IMR-90 (cell line): Measurements from ENCODE around the gene PSMB3. TPM values are rescaled to one million over a fixed set of nuclear protein-coding genes. Genes with fewer than 3 reads are reported as not detected.

ENCODE experiments used
- ATAC-seq: fragments of 200-7000 bp; cut with Tn5 transposase; 2 replicates; pipeline ENCODE4 v1.9.1; 2020; ENCODE audit warnings: low read depth, mild to moderate bottlenecking, moderate library complexity
- BruUV-seq: library from RNA; stranded (reverse); fragments of 400-500 nt; replicated peaks from 2 replicates; lab custom pipeline; 2021; lab: Mats Ljungman, UMichigan
- CTCF ChIA-PET: fragments of 300-600 bp; formaldehyde crosslinking; extraction: SDS; loops from one replicate; lab custom pipeline; 2021; ENCODE audit warnings: antibody characterized with exemption; lab: Yijun Ruan, JAX
- POLR2A ChIA-PET: fragments of 300-600 bp; sonication (Branson Sonifier 250); formaldehyde crosslinking; loops from one replicate; lab custom pipeline; 2022; ENCODE audit warnings: antibody characterized with exemption; ENCODE audit not compliant: unreplicated experiment; lab: Charles Lee
- DNase-seq: peaks from one replicate; pipeline ENCODE4 v3.0.0; 2013
- H2AFZ ChIP-seq: replicated peaks from 2 replicates; pipeline ENCODE3; 2013; ENCODE audit warnings: low read length, mild to moderate bottlenecking; ENCODE audit not compliant: poor library complexity
- H2AK5ac ChIP-seq: 2 replicates; pipeline ENCODE4 v1.6.1; 2013; ENCODE audit warnings: low read depth, low read length, inconsistent platforms
- H2AK9ac ChIP-seq: replicated peaks from 2 replicates; pipeline ENCODE3; 2013; ENCODE audit warnings: mild to moderate bottlenecking, low read depth, low read length, moderate library complexity; ENCODE audit not compliant: poor library complexity
- H2BK120ac ChIP-seq: 2 replicates; pipeline ENCODE4 v1.6.1; 2013; ENCODE audit warnings: low read depth, low read length, inconsistent platforms
- H2BK15ac ChIP-seq: 3 replicates; pipeline ENCODE4 v1.6.1; 2013; ENCODE audit warnings: low read depth, low read length, inconsistent platforms
- H2BK20ac ChIP-seq: 2 replicates; pipeline ENCODE4 v1.6.1; 2013; ENCODE audit warnings: low read depth, mild to moderate bottlenecking, inconsistent platforms, low read length, moderate library complexity
- H2BK5ac ChIP-seq: 2 replicates; pipeline ENCODE4 v1.6.1; 2013; ENCODE audit warnings: mild to moderate bottlenecking, low read depth, low read length, inconsistent platforms; ENCODE audit not compliant: poor library complexity, severe bottlenecking
- H3K14ac ChIP-seq: replicated peaks from 2 replicates; pipeline ENCODE4 v1.6.1; 2013; ENCODE audit warnings: low read depth, low read length, inconsistent platforms
- H3K18ac ChIP-seq: 2 replicates; pipeline ENCODE4 v1.6.1; 2013; ENCODE audit warnings: low read depth, low read length, control low read depth
- H3K23ac ChIP-seq: 2 replicates; pipeline ENCODE4 v1.6.1; 2013; ENCODE audit warnings: low read depth, low read length, inconsistent platforms
- H3K27ac ChIP-seq: 2 replicates; pipeline ENCODE4 v1.5.1; 2013; ENCODE audit warnings: mild to moderate bottlenecking, control low read depth, low read length; ENCODE audit not compliant: insufficient read depth
- H3K27me3 ChIP-seq: 2 replicates; pipeline ENCODE4 v1.6.1; 2013; ENCODE audit warnings: low read length; ENCODE audit not compliant: control insufficient read depth, insufficient read depth
- H3K36me3 ChIP-seq: 2 replicates; pipeline ENCODE4 v1.6.1; 2013; ENCODE audit warnings: low read length, mixed read lengths; ENCODE audit not compliant: control insufficient read depth, insufficient read depth
- H3K4ac ChIP-seq: 2 replicates; pipeline ENCODE4 v1.6.1; 2013; ENCODE audit warnings: low read depth, low read length, inconsistent platforms
- H3K4me1 ChIP-seq: 2 replicates; pipeline ENCODE4 v1.6.1; 2013; ENCODE audit warnings: low read length, mixed read lengths; ENCODE audit not compliant: control insufficient read depth, insufficient read depth
- H3K4me2 ChIP-seq: 2 replicates; pipeline ENCODE4 v1.6.1; 2013; ENCODE audit warnings: low read depth, mild to moderate bottlenecking, control low read depth, low read length, moderate library complexity
- H3K4me3 ChIP-seq: 2 replicates; pipeline ENCODE4 v1.5.1; 2013; ENCODE audit warnings: low read depth, mild to moderate bottlenecking, control low read depth, low read length, moderate library complexity; ENCODE audit not compliant: insufficient read depth
- H3K56ac ChIP-seq: 2 replicates; pipeline ENCODE4 v1.6.1; 2013; ENCODE audit warnings: low read length, inconsistent platforms; ENCODE audit not compliant: insufficient read depth; ENCODE audit errors: extremely low read depth
- H3K79me1 ChIP-seq, 2 experiments: 2 replicates each; pipeline ENCODE4 v1.6.1; 2013; ENCODE audit warnings: low read length in 2 of 2, inconsistent platforms in 1 of 2, low read depth in 1 of 2
- H3K9ac ChIP-seq: 2 replicates; pipeline ENCODE4 v1.6.1; 2013; ENCODE audit warnings: low read depth, low read length, control low read depth
- H3K9me1 ChIP-seq: 2 replicates; pipeline ENCODE4 v1.6.1; 2013; ENCODE audit warnings: low read length, inconsistent platforms; ENCODE audit not compliant: insufficient read depth
- H3K9me3 ChIP-seq: 2 replicates; pipeline ENCODE4 v1.6.1; 2013; ENCODE audit warnings: low read length; ENCODE audit not compliant: control insufficient read depth, insufficient read depth
- H4K20me1 ChIP-seq: 2 replicates; pipeline ENCODE4 v1.6.1; 2013; ENCODE audit warnings: low read length, inconsistent platforms; ENCODE audit not compliant: insufficient read depth
- H4K5ac ChIP-seq: 2 replicates; pipeline ENCODE4 v1.6.1; 2013; ENCODE audit warnings: mild to moderate bottlenecking, low read depth, low read length, control low read depth
- H4K8ac ChIP-seq, 2 experiments: 2 replicates each; pipeline ENCODE4 v1.6.1; 2013; ENCODE audit warnings: low read depth in 2 of 2, low read length in 2 of 2, control low read depth in 1 of 2, inconsistent platforms in 1 of 2
- H4K91ac ChIP-seq: 2 replicates; pipeline ENCODE4 v1.6.1; 2013; ENCODE audit warnings: low read depth, low read length, inconsistent platforms; ENCODE audit not compliant: insufficient read depth
- CHD1 ChIP-seq: IDR thresholded peaks from 2 replicates; pipeline ENCODE4 v1.6.1; 2012; ENCODE audit warnings: low read depth, low read length, improper control_type of control experiment
- ELK1 ChIP-seq: fragments of 150-350 bp; IDR thresholded peaks from 2 replicates; pipeline ENCODE4 v1.6.1; 2016; ENCODE audit warnings: low read depth, mild to moderate bottlenecking, low read length, moderate library complexity, borderline replicate concordance
- FOS ChIP-seq: fragments of 150-350 bp; IDR thresholded peaks from 2 replicates; pipeline ENCODE4 v1.6.1; 2016; ENCODE audit warnings: low read depth, low read length
- MAFK ChIP-seq: IDR thresholded peaks from 2 replicates; pipeline ENCODE4 v1.6.1; 2012; ENCODE audit warnings: low read depth, low read length, improper control_type of control experiment
- MXI1 ChIP-seq: IDR thresholded peaks from 2 replicates; pipeline ENCODE4 v1.6.1; 2012; ENCODE audit warnings: low read depth, mild to moderate bottlenecking, low read length, moderate library complexity, borderline replicate concordance
- NFE2L2 ChIP-seq: fragments of 150-350 bp; IDR thresholded peaks from 2 replicates; pipeline ENCODE4 v1.6.1; 2016; ENCODE audit warnings: low read depth, mild to moderate bottlenecking, low read length
- RAD21 ChIP-seq: IDR thresholded peaks from 2 replicates; pipeline ENCODE4 v1.6.1; 2012; ENCODE audit warnings: low read length, improper control_type of control experiment
- RCOR1 ChIP-seq: IDR thresholded peaks from 2 replicates; pipeline ENCODE4 v1.6.1; 2012; ENCODE audit warnings: mild to moderate bottlenecking, low read length, improper control_type of control experiment; ENCODE audit not compliant: insufficient replicate concordance
- RFX5 ChIP-seq: IDR thresholded peaks from 2 replicates; pipeline ENCODE4 v1.8.0; 2012; ENCODE audit warnings: low read depth, mild to moderate bottlenecking, low read length, moderate library complexity
- SMC3 ChIP-seq: fragments of 150-350 bp; IDR thresholded peaks from 2 replicates; pipeline ENCODE4 v1.6.1; 2016; ENCODE audit warnings: low read depth, mild to moderate bottlenecking, antibody characterized with exemption, low read length, moderate library complexity
- WGBS, 2 experiments: methylation state at CpG; one replicate each; pipeline versions ENCODE4 v1.1.5 to v1.1.7; 2013; ENCODE audit warnings: missing lambda C conversion rate in 2 of 2; ENCODE audit not compliant: insufficient read length in 1 of 2; ENCODE audit errors: extremely low coverage in 2 of 2; 5-methylcytosine and 5-hydroxymethylcytosine counted together
- dilution Hi-C: fragments of 300-500 bp; cut with HindIII; formaldehyde crosslinking; loops from one replicate; pipeline ENCODE4 v1.14.3; 2018; ENCODE audit warnings: low sequenced_read_pairs; ENCODE audit not compliant: unreplicated experiment
- in situ Hi-C: fragments of 300-500 bp; cut with MboI; formaldehyde crosslinking; loops from 3 replicates; pipeline ENCODE4 v1.14.3; 2019; ENCODE audit warnings: low sequenced_read_pairs, inconsistent platforms, mixed read lengths
- intact Hi-C: fragments of 100-400 bp; cut with micrococcal nuclease; formaldehyde crosslinking; loops from 2 replicates; pipeline ENCODE4 v1.10.0; 2022
- polyA plus RNA-seq, 3 experiments: library from polyadenylated mRNA; depleted of rRNA; stranded (reverse); fragments of >200 nt; gene quantifications; 2 replicates each; pipeline ENCODE4 v1.2.3, GENCODE V29; 2012; ENCODE audit warnings: low replicate concordance in 1 of 3
- total RNA-seq: library from RNA; depleted of rRNA; stranded (reverse); fragments of >200 nt; gene quantifications from 2 replicates; pipeline ENCODE4 v1.2.3, GENCODE V29; 2012

PSMB3 gene
- total and polyA plus RNA-seq, 2 of the 4 experiments (the other 2 are of a cell fraction) = 480 to 828 TPM

- H3K14ac ChIP-seq = no peak overlapping the region
- H2AK9ac ChIP-seq = no peak overlapping the region
- dilution Hi-C loops = no loop called here
- H4K5ac ChIP-seq = no peak overlapping the region
- no peaks in the 10 kb centered on the region for H3K27me3 ChIP-seq
- H3K18ac ChIP-seq = no peak overlapping the region
- no peak overlapping the region for H2BK15ac ChIP-seq
- peaks cover 4% of the 10 kb centered on the region in 2 experiments; a peak in 1 of 4 replicates for H3K79me1 ChIP-seq
- H3K4me3 ChIP-seq = no peak overlapping the region
- H3K23ac ChIP-seq = no peak overlapping the region
- H3K4me1 ChIP-seq = peaks cover 2% of the 10 kb centered on the region
- H2BK5ac ChIP-seq = no peak overlapping the region
- no peak overlapping the region for H3K9ac ChIP-seq
- H2BK120ac ChIP-seq = no peak overlapping the region
- no peak overlapping the region for H2AK5ac ChIP-seq
- H3K9me3 ChIP-seq = no peaks in the 10 kb centered on the region
- H3K4me2 ChIP-seq = no peak overlapping the region
- no peak for DNase-seq
- no peak overlapping the region for H4K91ac ChIP-seq
- 0 out of 2 replicates have a peak, but pooled peaks cover 10% of the 10 kb centered on the region for H3K9me1 ChIP-seq
- peaks cover 31% of the 10 kb centered on the region for H3K36me3 ChIP-seq
- H2BK20ac ChIP-seq = no peak overlapping the region
- no peak for ATAC-seq
- WGBS, 2 experiments = 58% methylated on average over 7 of the region's 16 CpGs; no CpG with 5 or more reads in 1 of the 2 experiments
- no peak overlapping the region for H3K56ac ChIP-seq
- peak overlapping the region; percentile 43 for H2AFZ ChIP-seq
- no TSS peak for BruUV-seq
- H4K8ac ChIP-seq = no peak overlapping the region
- no peak overlapping the region for H3K4ac ChIP-seq
- intact Hi-C loops = no loop called here
- in situ Hi-C loops = no loop called here
- CTCF ChIA-PET = no interaction called here
- no peak for TF ChIP-seq ELK1
- no peak for TF ChIP-seq CHD1
- TF ChIP-seq MXI1 = no peak
- no peak for TF ChIP-seq SMC3
- TF ChIP-seq FOS = no peak
- TF ChIP-seq RAD21 = no peak
- no peak for TF ChIP-seq NFE2L2
- no peak for TF ChIP-seq MAFK
- TF ChIP-seq RCOR1 = no peak
- TF ChIP-seq RFX5 = no peak
- no peaks in the 10 kb centered on the region for H4K20me1 ChIP-seq
- no peak overlapping the region for H3K27ac ChIP-seq
- POLR2A ChIA-PET = no interaction called here
These were observed 28.1 kb upstream of the PSMB3 start for GRCh38 chr17:38724337-38724988.
